Stimulated activated CD4-positive, alpha-beta T cell treated with anti-CD3 and anti-CD28 coated beads, Interleukin-1b, Interleukin-23, amount 100 ng/mL, for 4 hours (primary cell): Measurements from ENCODE around the gene SDHAF3.
"Not testable (repeated sequence)": the region's sequence is repeated elsewhere in the genome, so short reads cannot be mapped to it uniquely, and the experiment has no call there.

Experiments
- DNase-seq, 2 donors: peaks; one replicate each; pipeline ENCODE4 v3.0.0-alpha.2; 2020; ENCODE audit warnings: low read depth in 2 of 2

SDHAF3 gene

DNA sequence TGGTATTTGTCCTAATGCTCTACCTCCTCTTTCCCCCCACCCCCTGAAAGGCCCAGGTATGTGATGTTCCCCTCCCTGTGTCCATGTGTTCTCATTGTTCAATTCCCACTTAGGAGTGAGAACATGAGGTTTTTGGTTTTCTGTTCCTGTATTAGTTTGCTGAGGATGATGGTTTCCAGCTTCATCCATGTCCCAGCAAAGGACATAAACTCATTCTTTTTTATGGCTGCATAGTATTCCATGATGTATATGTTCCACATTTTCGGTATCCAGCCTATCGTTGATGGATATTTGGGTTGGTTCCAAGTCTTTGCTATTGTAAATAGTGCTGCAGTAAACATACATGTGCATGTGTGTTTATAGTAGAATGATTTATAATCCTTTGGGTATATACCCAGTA, 5.6 kb downstream of the SDHAF3 start:
- DNase-seq: not testable (repeated sequence)

DNA sequence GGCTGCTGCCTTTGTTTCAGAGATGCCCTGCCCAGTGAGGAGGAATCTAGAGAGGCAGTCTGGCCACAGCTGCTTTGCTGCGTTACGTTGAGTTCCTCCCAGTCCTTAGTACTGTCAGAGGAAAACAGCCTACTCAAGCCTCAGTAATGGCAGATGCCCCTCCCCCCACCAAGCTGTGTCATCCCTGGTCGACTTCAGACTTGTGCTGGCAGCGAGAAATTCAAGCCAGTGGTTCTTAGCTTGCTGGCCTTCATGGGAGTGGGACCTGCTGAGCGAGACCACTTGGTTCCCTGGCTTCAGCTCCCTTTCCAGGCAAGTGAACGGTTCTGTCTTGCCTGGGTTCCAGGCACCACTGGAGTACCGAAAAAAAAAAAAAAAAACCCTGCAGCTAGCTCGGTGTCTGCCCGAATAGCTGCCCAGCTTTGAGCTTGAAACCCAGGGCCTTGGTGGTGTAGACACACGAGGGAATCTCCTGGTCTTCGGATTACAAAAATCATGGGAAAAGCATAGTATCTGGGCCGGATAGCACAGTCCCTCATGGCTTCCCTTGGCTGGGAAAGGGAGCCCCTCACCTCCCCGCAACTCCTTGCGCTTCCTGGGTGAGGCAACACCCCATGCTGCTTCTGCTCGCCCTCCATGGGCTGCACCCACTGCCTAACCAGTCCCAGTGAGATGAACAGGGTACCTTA, 9.1 kb downstream of the SDHAF3 start:
- DNase-seq: no peak

DNA sequence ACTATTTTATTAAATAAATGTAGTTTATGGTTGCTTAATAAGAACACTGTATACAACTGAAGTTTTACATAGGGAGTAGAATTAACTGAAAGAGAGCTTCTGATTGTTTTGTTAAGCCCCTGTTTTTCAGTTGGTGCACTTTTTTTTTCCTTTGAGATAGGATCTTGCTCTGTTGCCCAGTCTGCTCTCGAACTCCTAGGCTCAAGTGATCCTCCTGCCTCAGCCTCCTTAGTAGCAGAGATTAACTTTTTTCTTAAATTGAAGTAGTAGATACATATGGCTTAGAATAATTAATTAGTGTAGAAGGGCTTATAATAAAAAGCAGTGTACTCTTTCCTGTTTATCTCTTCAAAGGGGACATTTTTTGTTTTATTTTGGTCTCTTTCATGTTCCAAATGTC, 11.2 kb downstream of the SDHAF3 start:
- DNase-seq: no peak

DNA sequence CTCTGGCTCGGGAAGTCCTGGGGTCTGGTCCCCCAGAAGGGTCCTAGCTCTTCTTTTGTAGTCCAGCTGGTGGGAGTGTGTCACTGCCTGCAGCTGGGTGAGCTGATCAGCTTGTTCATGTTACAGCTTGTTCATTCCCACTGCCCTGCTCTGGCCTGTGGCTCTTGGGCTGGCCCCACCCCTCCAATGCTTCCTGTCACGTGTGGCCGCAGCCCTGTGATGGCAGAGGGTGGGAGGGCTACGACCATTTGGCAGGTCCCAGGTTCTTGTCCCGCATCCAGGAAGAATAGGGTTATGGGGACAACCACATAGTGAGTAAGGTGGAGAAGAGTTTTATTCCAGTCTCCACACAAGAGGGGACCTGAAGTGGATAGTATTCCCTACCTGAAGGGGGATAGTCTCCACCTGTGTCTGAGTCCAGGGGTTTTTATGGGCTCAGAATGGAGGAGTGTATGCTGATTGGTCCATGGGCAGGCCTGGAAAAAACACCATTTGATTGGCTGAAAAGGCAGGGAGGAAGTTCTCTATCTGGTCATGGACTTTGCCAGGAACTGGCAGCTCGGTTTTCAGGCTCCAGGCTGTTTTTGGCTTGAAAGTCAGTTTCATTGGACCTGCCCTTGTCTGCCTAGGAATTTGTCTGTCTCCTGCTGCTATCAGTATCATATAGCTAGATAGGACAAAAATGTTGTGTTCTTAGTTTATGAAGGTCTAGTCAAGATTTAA, 13.1 kb downstream of the SDHAF3 start:
- no peak for DNase-seq

DNA sequence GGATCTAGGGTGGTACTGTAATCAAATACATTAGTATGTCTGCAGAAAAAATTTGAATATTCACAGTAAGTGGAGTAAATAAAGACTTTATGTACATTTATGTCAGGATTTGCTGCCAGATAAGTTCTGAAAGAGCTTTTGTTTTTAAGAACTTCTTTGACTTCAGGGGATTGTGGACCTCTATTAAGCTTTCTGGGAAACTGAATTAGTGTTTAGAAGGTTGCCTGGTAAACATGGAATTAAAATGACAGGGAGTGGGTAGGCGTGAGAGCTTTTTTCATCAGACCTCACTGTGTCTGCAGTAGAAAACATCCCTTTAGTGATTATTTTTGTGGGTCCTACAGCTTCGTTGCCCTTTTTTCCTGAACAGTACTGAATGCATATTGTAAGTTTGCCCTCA, 15.7 kb downstream of the SDHAF3 start:
- DNase-seq: no peak

DNA sequence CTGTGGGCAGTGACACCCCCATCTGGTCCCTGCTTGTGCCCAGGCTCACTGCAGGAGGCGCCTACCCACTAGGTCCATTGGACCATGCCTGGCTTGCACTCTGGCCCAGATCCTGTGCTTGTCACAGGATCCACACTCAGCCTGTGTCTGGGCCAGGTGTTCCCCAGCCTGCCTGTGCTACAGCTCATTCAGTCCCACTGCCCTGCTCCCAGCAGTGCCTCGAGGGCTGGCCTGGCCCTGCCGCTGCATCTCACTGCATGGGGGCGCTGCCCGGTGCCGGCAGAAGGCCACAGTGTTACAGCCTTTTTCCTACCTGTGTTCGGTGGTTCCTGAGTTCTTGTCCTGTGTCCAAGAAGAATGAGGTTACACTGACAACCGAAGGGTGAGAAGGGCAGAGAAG, 21.3 kb downstream of the SDHAF3 start:
- no peak for DNase-seq

DNA sequence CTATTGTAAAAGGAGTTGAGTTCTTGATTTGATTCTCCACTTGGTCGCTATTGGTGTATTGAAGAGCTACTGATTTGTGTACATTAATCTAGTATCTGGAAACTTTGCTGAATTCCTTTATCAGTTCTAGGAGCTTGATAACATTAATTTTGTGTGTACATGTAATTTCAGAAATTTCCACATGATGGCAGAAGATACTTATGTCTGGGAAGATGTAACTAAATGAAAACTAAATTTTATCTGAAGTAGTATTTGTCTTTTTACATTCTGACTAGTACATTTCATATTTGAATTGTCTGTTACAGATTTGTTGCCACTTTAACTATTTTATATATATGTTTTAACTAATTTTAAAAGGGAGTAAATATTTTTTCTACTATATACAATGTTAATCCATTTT, 27.6 kb downstream of the SDHAF3 start:
- DNase-seq: no peak

DNA sequence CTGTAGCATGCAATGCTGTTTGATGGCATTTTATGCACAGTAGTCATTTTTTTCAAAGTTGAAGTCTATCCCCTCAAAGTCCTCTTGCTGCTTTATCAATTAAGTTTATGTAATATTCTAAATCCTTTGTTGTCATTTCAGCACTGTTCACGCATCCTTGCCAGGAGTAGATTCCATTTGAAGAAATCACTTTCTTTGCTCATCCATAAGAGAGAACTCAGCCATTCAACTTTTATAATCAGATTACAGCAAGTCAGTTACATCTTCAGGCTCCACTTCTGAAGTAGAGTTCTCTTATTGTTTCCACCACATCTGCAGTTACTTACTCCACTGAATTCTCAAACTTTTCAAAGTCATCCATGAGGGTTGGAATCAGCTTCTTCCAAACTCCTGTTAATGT, 32.3 kb downstream of the SDHAF3 start:
- no peak for DNase-seq

DNA sequence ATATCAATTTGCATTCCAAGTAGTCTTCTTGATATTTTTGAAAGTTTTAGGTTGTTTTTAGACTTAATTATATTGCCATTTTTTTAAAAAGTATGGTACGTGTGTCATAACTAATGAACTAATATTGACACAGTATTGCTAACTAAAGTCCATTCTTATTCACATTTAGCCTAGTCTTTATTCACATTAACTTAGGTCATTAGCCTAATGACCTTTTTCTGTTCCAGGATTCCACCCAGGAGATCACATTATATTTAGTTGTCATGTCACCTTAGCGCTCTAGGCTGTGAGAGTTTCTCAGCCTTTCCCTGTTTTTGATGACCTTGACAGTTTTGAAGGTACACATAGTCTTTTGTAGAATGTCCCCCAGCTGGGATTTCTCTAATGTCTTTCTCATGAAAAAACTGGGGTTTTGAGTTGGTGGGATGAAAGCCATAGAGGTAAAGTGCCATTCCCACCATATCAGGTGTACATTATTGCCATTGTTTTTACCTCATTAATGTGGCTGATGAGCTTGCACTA, 38.5 kb downstream of the SDHAF3 start:
- DNase-seq: no peak

DNA sequence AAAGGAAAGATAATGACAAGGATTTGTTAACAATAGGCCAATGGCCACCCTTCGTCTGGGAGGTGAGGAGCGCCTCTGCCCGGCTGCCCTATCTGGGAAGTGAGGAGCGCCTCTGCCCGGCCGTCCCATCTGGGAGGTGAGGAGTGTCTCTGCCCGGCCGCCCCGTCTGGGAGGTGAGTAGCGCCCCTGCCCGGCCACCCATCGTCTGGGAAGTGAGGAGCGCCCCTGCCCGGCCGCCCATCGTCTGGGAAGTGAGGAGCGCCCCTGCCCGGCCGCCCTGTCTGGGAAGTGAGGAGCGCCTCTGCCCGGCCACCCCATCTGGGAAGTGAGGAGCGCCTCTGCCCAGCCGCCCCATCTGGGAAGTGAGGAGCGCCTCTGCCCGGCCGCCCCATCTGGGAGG, 42.5 kb downstream of the SDHAF3 start:
- not testable (repeated sequence) for DNase-seq

DNA sequence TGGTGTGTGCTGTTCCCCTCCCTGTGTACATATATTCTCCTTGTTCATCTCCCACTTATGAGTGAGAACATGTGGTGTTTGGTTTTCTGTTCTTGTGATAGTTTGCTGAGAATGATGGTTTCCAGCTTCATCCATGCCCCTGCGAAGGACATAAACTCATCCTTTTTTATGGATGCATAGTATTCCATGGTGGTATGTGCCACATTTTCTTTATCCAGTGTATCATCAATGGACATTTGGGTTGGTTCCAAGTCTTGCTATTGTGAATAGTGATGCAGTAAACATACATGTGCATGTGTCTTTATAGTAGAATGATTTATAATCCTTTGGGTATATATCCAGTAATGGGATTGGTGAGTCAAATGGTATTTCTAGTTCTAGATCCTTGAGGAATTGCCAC, 44.1 kb downstream of the SDHAF3 start:
- DNase-seq: not testable (repeated sequence)

DNA sequence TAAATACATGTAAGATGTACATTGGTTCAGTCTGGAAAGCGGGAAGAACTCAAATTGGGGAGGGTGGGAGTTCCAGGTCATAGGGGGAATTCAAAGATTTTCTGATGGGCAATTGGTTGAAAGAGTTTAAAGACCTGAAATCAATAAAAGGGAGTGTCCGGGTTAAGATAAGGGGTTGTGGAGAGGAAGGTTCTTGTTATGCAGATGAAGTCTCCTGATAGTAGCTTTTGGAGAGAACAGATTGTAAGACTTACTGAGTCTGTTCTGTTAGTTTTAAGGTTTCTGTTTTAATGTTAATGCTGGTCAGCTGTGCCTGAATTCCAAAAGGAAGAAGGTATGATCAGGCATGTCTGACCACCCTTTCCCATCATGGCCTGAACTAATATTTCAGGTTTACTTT, 48.8 kb downstream of the SDHAF3 start:
- DNase-seq: no peak

DNA sequence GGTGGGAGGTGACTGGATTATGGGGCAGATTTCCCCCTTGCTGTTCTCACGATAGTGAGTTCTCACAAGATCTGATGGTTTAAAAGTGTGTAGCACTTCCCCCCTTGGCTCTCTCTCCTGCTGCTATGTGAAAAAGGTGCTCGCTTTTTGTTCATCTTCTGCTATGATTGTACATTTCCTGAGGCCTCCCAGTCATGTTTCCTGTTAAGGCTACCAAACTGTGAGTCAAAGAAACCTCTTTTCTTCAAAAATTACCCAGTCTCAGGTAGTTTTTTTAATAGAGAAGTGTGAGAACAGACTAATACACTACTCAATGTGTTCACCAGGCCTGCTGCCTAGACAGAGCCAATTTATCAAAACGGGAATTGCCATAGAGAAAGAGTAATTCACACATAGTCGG, 49.7 kb downstream of the SDHAF3 start:
- DNase-seq: no peak

DNA sequence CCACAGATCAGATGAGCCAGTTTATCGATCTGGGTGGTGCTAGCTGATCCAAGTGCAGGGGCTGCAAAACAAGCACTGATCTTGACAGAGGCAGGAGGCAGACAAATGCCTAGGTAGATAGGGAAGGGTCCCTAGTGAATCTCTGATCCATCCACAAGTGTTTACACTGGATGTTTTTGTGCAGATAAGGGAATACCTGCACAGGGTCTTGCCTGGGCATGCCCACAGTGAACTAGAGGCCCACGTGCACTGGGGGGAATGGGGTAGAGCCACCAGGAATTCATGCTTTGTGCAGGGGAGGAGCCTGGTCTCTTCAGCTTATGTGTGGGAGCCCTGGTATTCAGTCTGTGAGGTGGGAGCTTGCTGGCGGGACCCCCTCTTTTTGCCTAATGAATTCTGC, 50.3 kb downstream of the SDHAF3 start:
- no peak for DNase-seq

DNA sequence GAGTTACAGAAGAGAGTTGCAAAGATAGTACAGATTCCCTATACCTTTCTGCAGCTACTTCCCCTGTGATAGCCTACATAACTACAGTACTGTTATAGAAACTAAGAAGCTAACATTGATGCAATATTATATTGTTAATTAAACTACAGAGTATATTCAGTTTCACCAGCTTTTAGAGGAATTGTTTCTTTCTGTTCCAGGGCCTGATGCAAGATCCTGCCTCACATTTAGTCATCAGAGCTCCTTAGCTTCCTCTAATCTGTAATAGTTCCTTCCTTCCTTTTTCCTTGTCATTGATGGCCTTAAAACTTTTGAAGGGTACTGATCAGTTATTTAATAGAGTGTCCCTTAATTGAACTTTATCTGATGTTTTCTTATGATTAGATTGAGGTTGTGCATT, 56.8 kb downstream of the SDHAF3 start:
- no peak for DNase-seq

DNA sequence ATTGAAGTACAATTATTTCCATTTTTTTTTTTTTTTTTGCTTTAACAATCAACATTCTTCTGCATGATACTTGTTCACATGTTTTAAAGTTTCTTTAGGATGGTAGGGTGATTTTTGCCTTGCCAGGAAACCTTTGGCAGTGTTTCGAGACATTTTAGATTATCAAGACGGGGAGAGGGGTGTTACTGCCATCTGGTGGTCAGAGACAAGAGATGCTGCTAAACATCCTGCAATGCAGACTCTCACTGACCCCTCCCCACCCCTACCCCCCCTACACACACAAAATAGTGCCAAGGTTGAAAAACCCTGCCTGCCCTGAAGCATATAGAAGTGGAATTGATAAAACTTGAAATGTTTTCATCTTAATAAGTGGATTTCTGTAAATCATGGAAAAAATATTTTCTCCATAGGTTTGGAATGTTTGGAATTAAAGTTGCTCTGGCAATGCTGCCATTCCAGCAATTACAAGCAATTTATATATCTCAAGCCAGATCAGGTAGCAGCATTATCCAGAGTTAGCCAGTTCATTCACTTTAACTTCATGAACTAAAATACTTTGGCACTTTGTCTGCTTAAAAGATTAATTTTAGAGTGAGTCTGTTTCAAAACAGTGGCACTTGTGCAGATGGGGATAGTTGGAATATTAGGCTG, 62.1 kb downstream of the SDHAF3 start:
- peak; percentile 7 to 27 for DNase-seq

DNA sequence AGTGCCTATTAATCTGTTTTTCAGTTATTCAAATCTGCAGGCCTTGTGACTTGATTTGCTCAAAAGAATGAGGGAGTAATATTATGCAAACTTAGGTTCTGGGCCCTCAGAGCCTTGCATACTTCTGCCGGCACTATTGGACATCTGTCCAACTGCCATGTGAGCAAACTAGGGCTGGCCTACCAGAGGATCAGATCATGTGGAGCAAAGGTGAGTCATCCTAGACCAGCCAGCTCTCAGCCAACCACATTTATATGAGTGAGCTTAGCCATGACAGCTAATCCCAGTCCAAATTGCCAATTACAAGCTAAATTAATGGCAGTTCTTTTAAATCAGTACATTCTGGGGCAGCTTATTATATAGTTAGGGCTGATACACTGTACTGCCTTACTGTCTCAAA, 69.6 kb downstream of the SDHAF3 start:
- no peak for DNase-seq

DNA sequence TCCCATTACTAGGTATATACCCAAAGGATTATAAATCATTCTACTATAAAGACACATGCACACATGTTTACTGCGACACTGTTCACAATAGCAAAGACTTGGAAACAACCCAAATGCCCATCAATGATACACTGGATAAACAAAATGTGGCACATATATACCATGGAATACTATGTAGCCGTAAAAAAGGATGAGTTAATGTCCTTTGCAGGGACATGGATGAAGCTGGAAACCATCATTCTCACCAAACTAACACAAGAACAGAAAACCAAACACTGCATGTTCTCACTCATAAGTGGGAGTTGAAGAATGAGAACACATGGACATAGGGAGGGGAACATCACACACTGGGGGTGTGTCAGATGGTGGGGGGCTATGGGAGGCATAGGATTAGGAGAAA, 78.7 kb downstream of the SDHAF3 start:
- DNase-seq: not testable (repeated sequence)

DNA sequence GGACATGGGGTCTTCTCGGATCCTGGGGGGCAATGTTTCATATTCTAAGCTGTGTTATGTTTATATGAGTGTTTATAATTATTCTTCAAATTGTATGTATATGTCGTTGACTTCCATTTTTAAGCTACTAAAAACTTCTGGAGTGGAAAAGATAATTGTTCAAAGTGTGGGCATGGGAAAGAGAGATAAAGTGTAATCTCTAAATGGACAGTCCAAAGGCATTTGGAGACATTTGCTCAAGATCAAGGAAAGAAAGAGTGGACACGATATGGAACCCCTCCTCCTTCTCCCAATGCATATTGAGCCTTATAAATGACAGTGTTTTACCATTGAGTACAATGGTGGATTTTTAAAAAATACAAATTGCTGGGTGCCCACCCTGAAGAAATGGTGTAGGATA, 81.1 kb downstream of the SDHAF3 start:
- no peak for DNase-seq

DNA sequence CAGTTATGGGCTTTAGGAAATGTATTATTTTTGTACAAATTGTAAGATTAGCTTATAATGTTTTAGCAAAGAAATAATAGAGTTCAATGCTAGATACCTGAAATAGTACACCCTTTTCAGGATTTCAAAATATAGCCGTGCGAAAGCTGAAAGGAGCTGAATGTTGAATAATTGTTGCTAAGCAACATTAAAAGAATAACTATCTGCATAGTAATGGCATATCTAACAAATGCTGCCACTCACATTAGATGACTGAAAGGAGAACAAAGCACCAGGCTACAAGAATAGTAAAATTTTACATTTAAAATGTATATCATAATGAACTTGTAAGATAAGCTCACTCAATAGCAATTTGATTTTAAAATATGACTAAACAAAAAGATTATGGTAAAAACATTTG, 82.5 kb downstream of the SDHAF3 start:
- DNase-seq: no peak

DNA sequence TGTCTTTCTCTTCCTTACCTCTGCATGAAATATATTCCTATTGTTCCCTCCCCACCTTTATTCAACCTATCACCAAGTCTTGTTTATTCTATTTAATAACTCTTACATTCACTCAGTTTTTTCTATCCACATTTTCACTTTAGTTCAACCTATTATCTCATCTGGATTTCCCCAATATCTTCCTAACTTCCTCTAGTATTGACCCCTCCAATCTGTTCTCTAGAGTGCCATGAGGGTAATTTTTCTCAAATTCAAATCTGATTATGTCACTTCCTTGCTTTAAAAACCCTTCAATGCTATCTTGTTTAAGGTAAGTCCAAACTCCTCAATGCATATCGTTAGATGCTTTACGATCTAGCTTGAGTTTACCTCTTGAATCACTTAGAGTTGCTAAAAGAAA, 86.5 kb downstream of the SDHAF3 start:
- no peak for DNase-seq

DNA sequence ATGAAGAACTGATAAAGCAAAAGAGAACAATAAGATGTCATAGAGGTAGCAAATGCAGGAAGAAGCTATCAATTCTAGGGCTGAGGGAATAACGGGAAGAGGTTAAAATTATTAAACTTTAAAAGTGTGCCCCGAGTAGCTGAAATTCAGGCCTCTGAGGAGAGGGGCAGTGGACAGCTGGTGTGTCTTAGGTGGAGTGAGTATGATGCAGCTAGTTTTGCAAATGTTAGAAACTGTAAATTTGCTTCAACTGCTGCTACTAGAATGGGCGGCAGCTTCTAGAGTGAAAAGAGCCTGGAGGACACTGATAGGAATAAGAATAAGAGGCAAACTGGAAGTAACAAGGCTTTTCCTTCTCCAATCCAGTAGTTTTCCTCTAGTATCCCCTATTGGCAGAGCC, 87.3 kb downstream of the SDHAF3 start:
- no peak for DNase-seq

DNA sequence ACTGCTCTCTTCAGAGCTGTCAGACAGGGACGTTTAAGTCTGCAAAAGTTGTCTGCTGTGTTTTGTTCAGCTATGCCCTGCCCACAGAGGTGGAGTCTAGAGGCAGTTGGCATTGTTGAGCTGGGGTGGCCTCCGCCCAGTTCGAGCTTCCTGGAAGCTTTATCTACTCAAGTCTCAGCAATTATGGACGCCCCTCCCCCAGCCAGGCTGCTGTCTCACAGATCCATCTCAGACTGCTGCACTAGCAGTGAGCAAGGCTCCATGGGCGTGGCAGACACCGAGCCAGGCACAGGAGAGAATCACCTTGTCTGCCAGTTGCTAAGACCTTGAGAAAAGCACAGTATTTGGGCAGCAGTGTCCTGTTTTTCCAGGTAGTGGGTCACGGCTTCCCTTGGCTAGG, 98.1 kb downstream of the SDHAF3 start:
- DNase-seq: no peak
